Measurements from ENCODE around the gene NCLN. TPM values are rescaled to one million over a fixed set of nuclear protein-coding genes. Genes with fewer than 3 reads are reported as not detected.

Gene NCLN
- total and polyA plus RNA-seq, 9 of the 15 experiments (the other 6 are each of a cell fraction or from before 2014, with no cell fraction given), result 3.8 to 126 (median 39.6) TPM

DNA sequence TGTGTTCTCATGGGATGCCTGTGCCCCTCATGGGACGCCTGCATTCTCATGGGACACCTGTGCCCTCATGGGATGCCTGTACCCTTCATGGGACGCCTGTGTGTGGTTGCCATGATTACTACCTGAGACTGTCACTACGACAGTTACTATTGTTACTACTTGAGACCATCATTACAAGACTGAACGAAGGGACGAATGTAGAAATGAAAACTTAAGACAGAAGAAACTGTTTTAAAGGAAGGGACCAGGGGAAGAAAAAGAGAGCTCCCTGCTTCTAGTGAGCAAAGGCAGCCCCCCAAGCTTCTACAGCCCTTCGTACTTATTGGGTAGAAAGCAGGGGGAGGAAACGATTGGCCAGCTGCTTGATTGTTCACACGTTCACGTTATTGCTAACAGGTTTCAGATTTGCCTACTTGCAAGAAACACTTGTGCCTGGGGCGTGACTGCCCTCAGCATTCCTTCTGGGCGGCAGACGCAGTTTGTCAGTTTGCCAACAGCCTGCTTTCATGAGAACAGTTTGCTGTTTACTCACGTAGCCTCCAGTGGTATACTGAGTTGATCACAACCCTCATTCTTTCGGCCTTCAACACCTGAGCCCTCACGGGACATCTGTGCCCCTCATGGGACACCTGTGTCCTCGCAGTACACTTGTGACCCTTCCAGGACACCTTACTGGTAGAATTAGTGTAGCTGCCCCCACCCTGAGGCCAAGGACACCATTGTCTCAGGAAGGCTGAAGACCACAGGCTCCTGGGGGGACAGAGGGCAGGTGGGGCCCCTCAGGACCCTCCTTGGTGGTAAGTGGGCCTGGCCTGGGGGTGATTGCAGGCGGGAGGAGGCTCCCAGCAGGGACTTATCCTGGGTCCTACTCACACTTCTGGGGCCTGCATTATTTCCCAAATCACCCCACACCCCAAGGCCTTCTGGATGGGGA is 9.7 kb upstream of the NCLN start (continued):
- TF ChIP-seq ZBTB40 (IDR thresholded peaks at IDR 0.05), result no peak
- no peak for TF ChIP-seq ZBTB40 (CRISPR knock-in tag; IDR thresholded peaks at IDR 0.05)
- TF ChIP-seq SPI1 (IDR thresholded peaks at IDR 0.05; ENCODE audit: borderline replicate concordance, low read depth, low read length), result no peak
- TF ChIP-seq RBM22 (IDR thresholded peaks at IDR 0.05; ENCODE audit: low read depth, low read length, poor library complexity, severe bottlenecking), result no peak
- TF ChIP-seq, protein P1, sequence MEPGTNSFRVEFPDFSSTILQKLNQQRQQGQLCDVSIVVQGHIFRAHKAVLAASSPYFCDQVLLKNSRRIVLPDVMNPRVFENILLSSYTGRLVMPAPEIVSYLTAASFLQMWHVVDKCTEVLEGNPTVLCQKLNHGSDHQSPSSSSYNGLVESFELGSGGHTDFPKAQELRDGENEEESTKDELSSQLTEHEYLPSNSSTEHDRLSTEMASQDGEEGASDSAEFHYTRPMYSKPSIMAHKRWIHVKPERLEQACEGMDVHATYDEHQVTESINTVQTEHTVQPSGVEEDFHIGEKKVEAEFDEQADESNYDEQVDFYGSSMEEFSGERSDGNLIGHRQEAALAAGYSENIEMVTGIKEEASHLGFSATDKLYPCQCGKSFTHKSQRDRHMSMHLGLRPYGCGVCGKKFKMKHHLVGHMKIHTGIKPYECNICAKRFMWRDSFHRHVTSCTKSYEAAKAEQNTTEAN (CRISPR knock-in tag; IDR thresholded peaks at IDR 0.05), result no peak
- no peak for TF ChIP-seq MED1 (CRISPR knock-in tag; IDR thresholded peaks at IDR 0.05; ENCODE audit: borderline replicate concordance)
- TF ChIP-seq TCF3 (CRISPR knock-in tag; IDR thresholded peaks at IDR 0.05), result no peak
- TF ChIP-seq TCF7 (IDR thresholded peaks at IDR 0.05; ENCODE audit: borderline replicate concordance), result no peak
- TF ChIP-seq, protein P2, sequence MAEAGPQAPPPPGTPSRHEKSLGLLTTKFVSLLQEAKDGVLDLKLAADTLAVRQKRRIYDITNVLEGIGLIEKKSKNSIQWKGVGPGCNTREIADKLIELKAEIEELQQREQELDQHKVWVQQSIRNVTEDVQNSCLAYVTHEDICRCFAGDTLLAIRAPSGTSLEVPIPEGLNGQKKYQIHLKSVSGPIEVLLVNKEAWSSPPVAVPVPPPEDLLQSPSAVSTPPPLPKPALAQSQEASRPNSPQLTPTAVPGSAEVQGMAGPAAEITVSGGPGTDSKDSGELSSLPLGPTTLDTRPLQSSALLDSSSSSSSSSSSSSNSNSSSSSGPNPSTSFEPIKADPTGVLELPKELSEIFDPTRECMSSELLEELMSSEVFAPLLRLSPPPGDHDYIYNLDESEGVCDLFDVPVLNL (CRISPR knock-in tag; IDR thresholded peaks at IDR 0.05; ENCODE audit: low read depth), result no peak
- TF ChIP-seq PHF20 (IDR thresholded peaks at IDR 0.05; ENCODE audit: partially characterized antibody), result no peak
- TF ChIP-seq PTRF (tag; IDR thresholded peaks at IDR 0.05), result no peak
